ENCODE data around the gene HAUS6. TPM values are rescaled to one million over a fixed set of nuclear protein-coding genes. Genes with fewer than 3 reads are reported as not detected.
"Not testable (repeated sequence)": the region's sequence is repeated elsewhere in the genome, so short reads cannot be mapped to it uniquely, and the experiment has no call there.

HAUS6 gene, protein sequence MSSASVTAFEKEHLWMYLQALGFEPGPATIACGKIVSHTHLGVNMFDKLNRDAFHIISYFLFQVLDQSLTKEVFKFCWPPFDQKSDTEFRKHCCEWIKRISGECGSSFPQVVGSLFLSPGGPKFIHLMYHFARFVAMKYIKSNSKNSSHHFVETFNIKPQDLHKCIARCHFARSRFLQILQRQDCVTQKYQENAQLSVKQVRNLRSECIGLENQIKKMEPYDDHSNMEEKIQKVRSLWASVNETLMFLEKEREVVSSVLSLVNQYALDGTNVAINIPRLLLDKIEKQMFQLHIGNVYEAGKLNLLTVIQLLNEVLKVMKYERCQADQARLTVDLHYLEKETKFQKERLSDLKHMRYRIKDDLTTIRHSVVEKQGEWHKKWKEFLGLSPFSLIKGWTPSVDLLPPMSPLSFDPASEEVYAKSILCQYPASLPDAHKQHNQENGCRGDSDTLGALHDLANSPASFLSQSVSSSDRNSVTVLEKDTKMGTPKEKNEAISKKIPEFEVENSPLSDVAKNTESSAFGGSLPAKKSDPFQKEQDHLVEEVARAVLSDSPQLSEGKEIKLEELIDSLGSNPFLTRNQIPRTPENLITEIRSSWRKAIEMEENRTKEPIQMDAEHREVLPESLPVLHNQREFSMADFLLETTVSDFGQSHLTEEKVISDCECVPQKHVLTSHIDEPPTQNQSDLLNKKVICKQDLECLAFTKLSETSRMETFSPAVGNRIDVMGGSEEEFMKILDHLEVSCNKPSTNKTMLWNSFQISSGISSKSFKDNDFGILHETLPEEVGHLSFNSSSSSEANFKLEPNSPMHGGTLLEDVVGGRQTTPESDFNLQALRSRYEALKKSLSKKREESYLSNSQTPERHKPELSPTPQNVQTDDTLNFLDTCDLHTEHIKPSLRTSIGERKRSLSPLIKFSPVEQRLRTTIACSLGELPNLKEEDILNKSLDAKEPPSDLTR
- 10 to 100 TPM; 26.3 to 45.4 TPM for total RNA-seq
- 32.4 TPM for polyA plus RNA-seq (2013, experiment 1 of 2)
- polyA plus RNA-seq (2013, experiment 2 of 2), result 34.4 TPM
- long read RNA-seq, experiment 1, full-length matches to known transcripts, result 4 of 23 reads
- long read RNA-seq, experiment 1, partial matches to known transcripts, result 10 of 23 reads
- long read RNA-seq, experiment 1, other reads (novel, unspliced or antisense), result 9 of 23 reads
- long read RNA-seq, experiment 2, full-length matches to known transcripts, result 19 of 32 reads
- long read RNA-seq, experiment 2, partial matches to known transcripts, result 11 of 32 reads
- long read RNA-seq, experiment 2, other reads (novel, unspliced or antisense), result 2 of 32 reads
- long read RNA-seq, experiment 3, full-length matches to known transcripts, result 40 of 132 reads
- long read RNA-seq, experiment 3, partial matches to known transcripts, result 80 of 132 reads
- long read RNA-seq, experiment 3, other reads (novel, unspliced or antisense), result 12 of 132 reads
- long read RNA-seq, experiment 4, full-length matches to known transcripts, result 2 of 53 reads
- long read RNA-seq, experiment 4, partial matches to known transcripts, result 48 of 53 reads
- long read RNA-seq, experiment 4, other reads (novel, unspliced or antisense), result 3 of 53 reads

DNA sequence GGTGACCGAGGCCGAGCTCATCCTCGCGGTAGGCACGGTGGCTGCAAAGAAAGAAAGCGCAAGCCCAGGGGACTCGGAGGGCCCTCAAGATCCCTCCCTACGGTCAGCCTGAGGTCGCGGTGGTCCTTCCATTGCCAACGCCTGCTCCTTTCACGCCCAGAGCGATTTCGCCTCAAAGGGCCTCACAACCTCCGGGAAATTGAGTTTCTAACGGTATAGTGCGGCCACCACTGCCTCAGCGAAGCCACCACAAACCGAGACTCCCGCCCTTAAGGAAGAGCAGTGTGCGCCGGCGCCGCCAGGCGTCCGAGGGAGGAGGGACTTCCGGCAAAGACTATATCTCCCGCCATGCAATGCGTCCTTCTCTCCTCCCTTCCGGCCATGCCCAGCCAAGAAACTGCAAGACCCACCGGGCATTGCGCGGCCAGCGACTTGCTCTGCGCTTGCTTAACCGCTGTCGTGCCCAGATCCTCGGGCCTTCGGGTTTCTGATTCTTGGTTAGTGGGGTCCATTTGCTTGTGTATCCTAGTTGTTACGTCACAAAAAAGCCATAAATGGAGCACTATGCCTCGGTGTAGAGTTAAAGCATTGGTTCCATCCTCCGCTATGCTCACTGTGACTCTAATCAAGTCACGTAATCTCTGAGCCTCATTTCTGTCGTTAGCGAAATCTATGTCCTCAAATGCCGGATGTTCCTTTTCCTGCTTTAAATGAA lies at the start of gene HAUS6:
Gene HAUS6 (minus strand): TSS at position 274 of the 715 bp plus-strand sequence. CDS start 253 bp downstream, at position 21.
- Mint-ChIP-seq H3K27me3 (ENCODE audit: insufficient read depth) (no peaks in the 10 kb centered on the region), H3K36me3 (ENCODE audit: low read depth) (peaks cover 21% of the 10 kb centered on the region), H3K27ac (peak within 1 kb of the TSS; percentile 93), H3K9me3 (no peaks in the 10 kb centered on the region), H3K4me3 (peak within 1 kb of the TSS; percentile 96), H3K4me1 (peaks cover 5% of the 10 kb centered on the region)
- peak; percentile 97 for DNase-seq
- H3K4me3 ChIP-seq (ENCODE audit: low read length), result peak within 1 kb of the TSS; percentile 98
- no peaks in the 10 kb centered on the region for H3K9me3 ChIP-seq (ENCODE audit: control insufficient read depth, low read length)
- H3K36me3 ChIP-seq (ENCODE audit: control insufficient read depth, insufficient read depth, low read length), result peaks cover 11% of the 10 kb centered on the region
- H3K4me1 ChIP-seq (ENCODE audit: control insufficient read depth, insufficient read depth, low read length), result peaks cover 2% of the 10 kb centered on the region
- 10 to 17% methylated on average over 31 to 46 of the region's 46 CpGs for WGBS, 2 experiments (ENCODE audit: insufficient coverage in 1 of 2, insufficient read length in 1 of 2)
- TF ChIP-seq, protein P1, sequence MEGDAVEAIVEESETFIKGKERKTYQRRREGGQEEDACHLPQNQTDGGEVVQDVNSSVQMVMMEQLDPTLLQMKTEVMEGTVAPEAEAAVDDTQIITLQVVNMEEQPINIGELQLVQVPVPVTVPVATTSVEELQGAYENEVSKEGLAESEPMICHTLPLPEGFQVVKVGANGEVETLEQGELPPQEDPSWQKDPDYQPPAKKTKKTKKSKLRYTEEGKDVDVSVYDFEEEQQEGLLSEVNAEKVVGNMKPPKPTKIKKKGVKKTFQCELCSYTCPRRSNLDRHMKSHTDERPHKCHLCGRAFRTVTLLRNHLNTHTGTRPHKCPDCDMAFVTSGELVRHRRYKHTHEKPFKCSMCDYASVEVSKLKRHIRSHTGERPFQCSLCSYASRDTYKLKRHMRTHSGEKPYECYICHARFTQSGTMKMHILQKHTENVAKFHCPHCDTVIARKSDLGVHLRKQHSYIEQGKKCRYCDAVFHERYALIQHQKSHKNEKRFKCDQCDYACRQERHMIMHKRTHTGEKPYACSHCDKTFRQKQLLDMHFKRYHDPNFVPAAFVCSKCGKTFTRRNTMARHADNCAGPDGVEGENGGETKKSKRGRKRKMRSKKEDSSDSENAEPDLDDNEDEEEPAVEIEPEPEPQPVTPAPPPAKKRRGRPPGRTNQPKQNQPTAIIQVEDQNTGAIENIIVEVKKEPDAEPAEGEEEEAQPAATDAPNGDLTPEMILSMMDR (conservative IDR thresholded peaks at IDR 0.05), result peak; percentile 68
- H3K9ac ChIP-seq (ENCODE audit: extremely low read depth, low read length, poor library complexity, severe bottlenecking), result peak within 1 kb of the TSS; percentile 76
- no peaks in the 10 kb centered on the region for H3K27me3 ChIP-seq (ENCODE audit: control insufficient read depth, insufficient read depth, low read length, poor library complexity, severe bottlenecking)
- H3K27ac ChIP-seq (ENCODE audit: low read depth, low read length), result peak within 1 kb of the TSS; percentile 54

DNA sequence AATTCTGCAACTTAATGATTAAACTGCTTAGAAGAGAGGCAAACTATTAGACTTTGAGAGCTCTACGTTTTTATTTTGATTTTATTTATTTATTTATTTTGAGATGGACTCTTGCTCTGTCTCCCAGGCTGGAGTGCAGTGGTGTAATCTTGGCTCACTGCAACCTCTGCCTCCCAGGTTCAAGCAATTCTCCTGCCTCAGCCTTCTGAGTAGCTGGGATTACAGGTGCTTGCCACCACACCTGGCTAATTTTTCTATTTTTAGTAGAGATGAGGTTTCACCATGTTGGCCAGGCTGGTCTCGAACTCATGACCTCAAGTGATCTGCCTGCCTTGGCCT lies 49.4 kb upstream of the HAUS6 start:
- peaks cover 14% of the 10 kb centered on the region for H3K4me1 Mint-ChIP-seq
- H3K27ac ChIP-seq (ENCODE audit: low read depth, low read length); H3K9me3 ChIP-seq (ENCODE audit: control insufficient read depth, low read length); H3K4me3 ChIP-seq (ENCODE audit: low read length); H3K36me3 ChIP-seq (ENCODE audit: control insufficient read depth, insufficient read depth, low read length); H3K9ac ChIP-seq (ENCODE audit: extremely low read depth, low read length, poor library complexity, severe bottlenecking); H3K27me3 Mint-ChIP-seq (ENCODE audit: insufficient read depth); H3K36me3 Mint-ChIP-seq (ENCODE audit: low read depth); H3K27me3 ChIP-seq (ENCODE audit: control insufficient read depth, insufficient read depth, low read length, poor library complexity, severe bottlenecking); H3K9me3 Mint-ChIP-seq; H3K4me3 Mint-ChIP-seq; DNase-seq; H3K27ac Mint-ChIP-seq: not testable (repeated sequence)
- WGBS, 2 experiments (ENCODE audit: insufficient coverage in 1 of 2, insufficient read length in 1 of 2), result 90 to 93% methylated on average over 2 of the region's 2 CpGs
- H3K4me1 ChIP-seq (ENCODE audit: control insufficient read depth, insufficient read depth, low read length), result peaks cover 13% of the 10 kb centered on the region

DNA sequence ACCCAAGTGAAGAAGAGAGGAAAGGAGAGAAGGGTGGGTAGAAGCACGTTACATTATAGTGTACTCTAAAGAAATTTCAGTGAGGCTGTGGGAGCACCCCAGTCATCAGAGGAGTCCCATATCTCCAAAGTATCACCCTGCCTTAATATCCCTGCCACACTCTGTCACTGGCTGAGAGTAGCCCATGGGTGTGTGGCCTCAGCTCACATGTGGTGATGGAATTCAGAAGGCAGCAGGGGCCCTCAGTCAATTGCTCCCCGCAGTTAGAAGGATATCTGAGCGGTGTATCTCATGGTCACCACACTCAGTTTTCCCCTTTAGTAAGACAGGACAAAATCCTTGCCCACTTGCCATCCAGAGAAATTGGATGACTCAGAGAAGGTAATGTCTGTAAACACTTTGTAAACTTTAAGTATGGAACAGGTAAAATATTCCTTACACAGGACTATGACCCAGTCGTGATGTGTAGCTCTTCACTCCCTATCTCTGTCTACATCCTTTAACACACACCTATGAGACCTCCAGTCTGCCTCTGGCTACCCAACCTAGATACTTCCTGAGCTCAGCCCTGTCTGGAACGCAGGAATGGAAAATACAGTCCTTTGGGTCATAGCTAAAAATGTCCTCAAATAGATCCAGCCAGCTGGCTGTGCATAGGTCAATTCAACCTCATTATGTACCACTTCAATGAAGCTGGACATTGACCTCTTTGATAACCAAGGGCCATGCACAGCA lies 48.9 kb upstream of the HAUS6 start:
- Histone ChIP-seq H3K36me3 (ENCODE audit: control insufficient read depth, insufficient read depth, low read length) (no peaks in the 10 kb centered on the region), H3K4me3 (ENCODE audit: low read length) (no peak overlapping the region), H3K9me3 (ENCODE audit: control insufficient read depth, low read length) (no peaks in the 10 kb centered on the region), H3K9ac (ENCODE audit: extremely low read depth, low read length, poor library complexity, severe bottlenecking) (no peak overlapping the region), H3K27ac (ENCODE audit: low read depth, low read length) (no peak overlapping the region), H3K27me3 (ENCODE audit: control insufficient read depth, insufficient read depth, low read length, poor library complexity, severe bottlenecking) (no peaks in the 10 kb centered on the region), H3K4me1 (ENCODE audit: control insufficient read depth, insufficient read depth, low read length) (peaks cover 13% of the 10 kb centered on the region)
- Mint-ChIP-seq H3K27me3 (ENCODE audit: insufficient read depth) (peaks cover under 1% of the 10 kb centered on the region), H3K9me3 (no peaks in the 10 kb centered on the region), H3K36me3 (ENCODE audit: low read depth) (no peaks in the 10 kb centered on the region), H3K4me3 (no peak overlapping the region), H3K4me1 (peaks cover 14% of the 10 kb centered on the region), H3K27ac (no peak overlapping the region)
- TF ChIP-seq, protein P1 (conservative IDR thresholded peaks at IDR 0.05), result no peak
- DNase-seq, result no peak
- WGBS, 2 experiments (ENCODE audit: insufficient coverage in 1 of 2, insufficient read length in 1 of 2), result 71 to 72% methylated on average over 4 to 5 of the region's 5 CpGs

All from endodermal cell (in vitro differentiated cells).